ENCODE data around the gene APBA2.

Gene APBA2

GRCh38 chr15:28917791-28918140 lies 32.0 kb downstream of the APBA2 start:
- DNase-seq, result no peak

GRCh38 chr15:28918141-28918983 lies 32.6 kb downstream of the APBA2 start:
- DNase-seq, result no peak

GRCh38 chr15:28919201-28919635 lies 33.4 kb downstream of the APBA2 start:
- peak; percentile 14 for DNase-seq

GRCh38 chr15:28919679-28920655 lies 34.2 kb downstream of the APBA2 start:
- DNase-seq, result no peak

GRCh38 chr15:28920781-28921331 lies 35.1 kb downstream of the APBA2 start:
- no peak for DNase-seq

GRCh38 chr15:28921336-28921735 lies 35.6 kb downstream of the APBA2 start:
- DNase-seq, result no peak

GRCh38 chr15:28921919-28922706 lies 36.3 kb downstream of the APBA2 start:
- peak; percentile 3 for DNase-seq

- no peak for DNase-seq
Measured at GRCh38 chr15:28922707-28923012, 36.9 kb downstream of the APBA2 start.

GRCh38 chr15:28923726-28924280 lies 38.0 kb downstream of the APBA2 start:
- DNase-seq, result no peak

- DNase-seq, result no peak
Measured at GRCh38 chr15:28927043-28927442, 41.3 kb downstream of the APBA2 start.

GRCh38 chr15:28929200-28929599 lies 43.4 kb downstream of the APBA2 start:
- DNase-seq, result no peak

GRCh38 chr15:28930011-28930410 lies 44.2 kb downstream of the APBA2 start:
- DNase-seq, result no peak

- DNase-seq, result no peak
Measured at GRCh38 chr15:28930476-28931291, 44.9 kb downstream of the APBA2 start.

GRCh38 chr15:28931828-28932227 lies 46.1 kb downstream of the APBA2 start:
- no peak for DNase-seq

GRCh38 chr15:28932361-28932760 lies 46.6 kb downstream of the APBA2 start:
- no peak for DNase-seq

- DNase-seq, result no peak
Measured at GRCh38 chr15:28933710-28934445, 48.1 kb downstream of the APBA2 start.

GRCh38 chr15:28934645-28935044 lies 48.9 kb downstream of the APBA2 start:
- DNase-seq, result no peak

GRCh38 chr15:28935316-28935715 lies 49.5 kb downstream of the APBA2 start:
- DNase-seq, result no peak

- DNase-seq, result no peak
Measured at GRCh38 chr15:28936081-28936480, 50.3 kb downstream of the APBA2 start.

GRCh38 chr15:28936481-28936881 lies 50.7 kb downstream of the APBA2 start:
- no peak for DNase-seq

- DNase-seq, result no peak
Measured at GRCh38 chr15:28937271-28937670, 51.5 kb downstream of the APBA2 start.
